ENCODE results near the gene CAPN8.

The CAPN8 gene

GRCh38 chr1:223616586-223616985 lies 48.9 kb downstream of the CAPN8 start:
- no peak for TF ChIP-seq CTCF (IDR thresholded peaks at IDR 0.05; ENCODE audit: low read depth, low read length)
- DNase-seq (ENCODE audit: extremely low read depth, low read depth): no peak

- no peak for DNase-seq (ENCODE audit: extremely low read depth, low read depth)
- no peak for TF ChIP-seq CTCF (IDR thresholded peaks at IDR 0.05; ENCODE audit: low read depth, low read length)
Measured at GRCh38 chr1:223611936-223612335, 53.6 kb downstream of the CAPN8 start.

- TF ChIP-seq CTCF (IDR thresholded peaks at IDR 0.05; ENCODE audit: low read depth, low read length): no peak
- no peak for DNase-seq (ENCODE audit: extremely low read depth, low read depth)
Measured at GRCh38 chr1:223609977-223610376, 55.5 kb downstream of the CAPN8 start.

- no peak for TF ChIP-seq CTCF (IDR thresholded peaks at IDR 0.05; ENCODE audit: low read depth, low read length)
- no peak for DNase-seq (ENCODE audit: extremely low read depth, low read depth)
Measured at GRCh38 chr1:223609066-223609465, 56.4 kb downstream of the CAPN8 start.

- no peak for TF ChIP-seq CTCF (IDR thresholded peaks at IDR 0.05; ENCODE audit: low read depth, low read length)
- DNase-seq (ENCODE audit: extremely low read depth, low read depth): no peak
Measured at GRCh38 chr1:223558512-223558911, 107.0 kb downstream of the CAPN8 start.

GRCh38 chr1:223557130-223557475 lies 108.4 kb downstream of the CAPN8 start:
- DNase-seq (ENCODE audit: extremely low read depth, low read depth): no peak
- TF ChIP-seq CTCF (IDR thresholded peaks at IDR 0.05; ENCODE audit: low read depth, low read length): no peak

- peak; percentile 33 for TF ChIP-seq CTCF (IDR thresholded peaks at IDR 0.05; ENCODE audit: low read depth, low read length)
- DNase-seq (ENCODE audit: extremely low read depth, low read depth): no peak
Measured at GRCh38 chr1:223556414-223557129, 108.9 kb downstream of the CAPN8 start.
